GM23248 (cell line): ENCODE results near the gene RABGAP1L. TPM values are rescaled to one million over a fixed set of nuclear protein-coding genes. Genes with fewer than 3 reads are reported as not detected.

ENCODE experiments used
- DNase-seq: peaks from one replicate; pipeline ENCODE4 v3.0.0-alpha.2; 2015
- H2AFZ ChIP-seq: fragments of 200-600 bp; sonication (generic); 2 replicates; pipeline ENCODE4 v1.6.1; 2016; ENCODE audit warnings: antibody characterized with exemption
- H3F3A ChIP-seq: fragments of 200-600 bp; sonication (generic); 2 replicates; pipeline ENCODE4 v1.6.1; 2016; ENCODE audit warnings: mild to moderate bottlenecking, antibody characterized with exemption, mixed run types; ENCODE audit not compliant: insufficient read depth
- H3K27ac ChIP-seq: fragments of 200-600 bp; sonication (generic); 2 replicates; pipeline ENCODE4 v1.5.1; 2016; ENCODE audit warnings: mild to moderate bottlenecking
- H3K27me3 ChIP-seq: fragments of 200-600 bp; sonication (generic); replicated peaks from 2 replicates; pipeline ENCODE4 v1.6.1; 2016; ENCODE audit warnings: mild to moderate bottlenecking; ENCODE audit not compliant: insufficient read depth
- H3K36me3 ChIP-seq: fragments of 200-600 bp; sonication (generic); 2 replicates; pipeline ENCODE4 v1.6.1; 2016; ENCODE audit warnings: low read depth, mild to moderate bottlenecking
- H3K4me1 ChIP-seq: fragments of 200-600 bp; sonication (generic); 2 replicates; pipeline ENCODE4 v1.6.1; 2016; ENCODE audit warnings: mild to moderate bottlenecking; ENCODE audit not compliant: insufficient read depth
- H3K4me2 ChIP-seq: fragments of 200-600 bp; sonication (generic); one replicate; pipeline ENCODE4 v1.6.1; 2016; ENCODE audit warnings: mild to moderate bottlenecking; ENCODE audit not compliant: unreplicated experiment
- H3K4me3 ChIP-seq: fragments of 200-600 bp; sonication (generic); 2 replicates; pipeline ENCODE4 v1.5.1; 2016; ENCODE audit warnings: mild to moderate bottlenecking
- H3K79me2 ChIP-seq: fragments of 200-600 bp; sonication (generic); 2 replicates; pipeline ENCODE4 v1.6.1; 2016; ENCODE audit warnings: mild to moderate bottlenecking; ENCODE audit not compliant: insufficient read depth
- H3K9ac ChIP-seq: fragments of 200-600 bp; sonication (generic); 2 replicates; pipeline ENCODE4 v1.6.1; 2016; ENCODE audit warnings: mild to moderate bottlenecking
- H3K9me2 ChIP-seq: fragments of 200-600 bp; sonication (generic); 2 replicates; pipeline ENCODE4 v1.6.1; 2016; ENCODE audit warnings: mixed run types, mild to moderate bottlenecking, moderate library complexity; ENCODE audit not compliant: insufficient read depth
- H3K9me3 ChIP-seq: fragments of 200-600 bp; sonication (generic); one replicate; pipeline ENCODE4 v1.6.1; 2017; ENCODE audit warnings: low read depth
- H4K20me1 ChIP-seq: fragments of 200-600 bp; sonication (generic); 2 replicates; pipeline ENCODE4 v1.6.0; 2016; ENCODE audit not compliant: insufficient read depth
- EZH2 ChIP-seq: fragments of 200-600 bp; sonication (generic); IDR thresholded peaks from 2 replicates; pipeline ENCODE4 v1.6.1; 2018; ENCODE audit warnings: antibody characterized with exemption, mild to moderate bottlenecking; ENCODE audit not compliant: insufficient read depth, poor library complexity, severe bottlenecking
- EZH2phosphoT487 ChIP-seq: fragments of 200-600 bp; sonication (generic); IDR thresholded peaks from 2 replicates; pipeline ENCODE4 v1.6.1; 2018; ENCODE audit warnings: antibody characterized with exemption, moderate library complexity, mild to moderate bottlenecking, low read depth; ENCODE audit not compliant: insufficient read depth
- WGBS, 2 experiments: methylation state at CpG; one replicate each; pipeline ENCODE4 v1.1.6; 2015 to 2017; ENCODE audit warnings: low lambda C conversion rate in 2 of 2, low coverage in 1 of 2; ENCODE audit errors: missing lambda C conversion rate in 2 of 2; 5-methylcytosine and 5-hydroxymethylcytosine counted together
- in situ Hi-C: fragments of 300-500 bp; cut with MboI; formaldehyde crosslinking; loops from 2 replicates; pipeline ENCODE4 v1.15.0; 2020
- polyA plus RNA-seq: library from polyadenylated mRNA; unstranded; fragments of >200 nt; fragmentation: Nextera tagmentation; extraction: Ambion mirVana; gene quantifications from 2 replicates; pipeline ENCODE4 v1.2.1, GENCODE V29; 2016
- total RNA-seq: library from RNA; depleted of rRNA; stranded (reverse); fragments of >200 nt; shearing (Covaris generic); gene quantifications from 2 replicates; pipeline ENCODE4 v1.2.3, GENCODE V29; 2014

Gene RABGAP1L
- total and polyA plus RNA-seq, 2 experiments from 2014 or later = 13.7 to 21.6 TPM

GRCh38 chr1:174197088-174197487, 37.8 kb downstream of the RABGAP1L start:
- Histone ChIP-seq H3K79me2 (peaks cover 51% of the 10 kb centered on the region), H3K27ac (no peak overlapping the region), H3K4me3 (no peak overlapping the region), H3K27me3 (no peaks in the 10 kb centered on the region), H3K4me2 (no peak overlapping the region), H3K9ac (no peak overlapping the region), H3K4me1 (peaks cover 4% of the 10 kb centered on the region), H2AFZ (no peak overlapping the region), H4K20me1 (no peaks in the 10 kb centered on the region), H3K9me2 (no peaks in the 10 kb centered on the region), H3K9me3 (no peaks in the 10 kb centered on the region), H3F3A (peaks cover 12% of the 10 kb centered on the region), H3K36me3 (no peaks in the 10 kb centered on the region)
- DNase-seq = no peak
- no peak for TF ChIP-seq EZH2
- no peak for TF ChIP-seq EZH2phosphoT487
- WGBS, 2 experiments = 85 to 86% methylated on average over 2 of the region's 2 CpGs
- in situ Hi-C loops = no loop called here

GRCh38 chr1:174197547-174197946, 38.2 kb downstream of the RABGAP1L start:
- Histone ChIP-seq H3K4me3 (no peak overlapping the region), H3K4me2 (no peak overlapping the region), H3K27ac (no peak overlapping the region), H2AFZ (no peak overlapping the region), H3K9ac (no peak overlapping the region), H3K27me3 (no peaks in the 10 kb centered on the region), H3K79me2 (peaks cover 47% of the 10 kb centered on the region), H3K9me2 (no peaks in the 10 kb centered on the region), H4K20me1 (no peaks in the 10 kb centered on the region), H3F3A (peaks cover 7% of the 10 kb centered on the region), H3K9me3 (no peaks in the 10 kb centered on the region), H3K4me1 (no peaks in the 10 kb centered on the region), H3K36me3 (no peaks in the 10 kb centered on the region)
- TF ChIP-seq EZH2 (no peak), EZH2phosphoT487 (no peak)
- DNase-seq = no peak
- 92 to 93% methylated on average over 10 of the region's 10 CpGs for WGBS, 2 experiments
- in situ Hi-C loops = no loop called here

GRCh38 chr1:174198202-174198601, 38.9 kb downstream of the RABGAP1L start:
- Histone ChIP-seq H3K79me2 (peaks cover 44% of the 10 kb centered on the region), H3F3A (0 out of 2 replicates have a peak, but pooled peaks cover under 1% of the 10 kb centered on the region), H3K9me3 (no peaks in the 10 kb centered on the region), H3K36me3 (no peaks in the 10 kb centered on the region), H3K9me2 (no peaks in the 10 kb centered on the region), H2AFZ (no peak overlapping the region), H3K4me3 (no peak overlapping the region), H3K27me3 (no peaks in the 10 kb centered on the region), H4K20me1 (no peaks in the 10 kb centered on the region), H3K27ac (no peak overlapping the region), H3K9ac (no peak overlapping the region), H3K4me1 (no peaks in the 10 kb centered on the region), H3K4me2 (no peak overlapping the region)
- in situ Hi-C loops = no loop called here
- TF ChIP-seq EZH2phosphoT487 = no peak
- no peak for TF ChIP-seq EZH2
- DNase-seq = no peak

- in situ Hi-C loops = no loop called here
- TF ChIP-seq EZH2phosphoT487 (no peak), EZH2 (no peak)
Observed at GRCh38 chr1:174200746-174201145, 41.4 kb downstream of the RABGAP1L start.

More at GRCh38 chr1:174200746-174201145, 41.4 kb downstream of the RABGAP1L start:
- 62% methylated on average over 4 of the region's 4 CpGs for WGBS, 2 experiments
- H3K27me3 ChIP-seq = no peaks in the 10 kb centered on the region
- no peak overlapping the region for H2AFZ ChIP-seq
- H4K20me1 ChIP-seq = no peaks in the 10 kb centered on the region
- no peak for DNase-seq
- H3K4me2 ChIP-seq = no peak overlapping the region
- peaks cover 57% of the 10 kb centered on the region for H3K79me2 ChIP-seq
- H3K9me3 ChIP-seq = no peaks in the 10 kb centered on the region
- no peak overlapping the region for H3K4me3 ChIP-seq
- no peak overlapping the region for H3K27ac ChIP-seq
- no peaks in the 10 kb centered on the region for H3K9me2 ChIP-seq
- H3K4me1 ChIP-seq = no peaks in the 10 kb centered on the region
- H3K36me3 ChIP-seq = no peaks in the 10 kb centered on the region
- no peaks in the 10 kb centered on the region for H3F3A ChIP-seq
- H3K9ac ChIP-seq = no peak overlapping the region
